HFFc6 (cell line): Measurements from ENCODE around the gene CCNYL1. TPM values are rescaled to one million over a fixed set of nuclear protein-coding genes. Genes with fewer than 3 reads are reported as not detected.
"Not testable (repeated sequence)": the region's sequence is repeated elsewhere in the genome, so short reads cannot be mapped to it uniquely, and the experiment has no call there.

Source experiments
- DNase-seq: peaks from one replicate; pipeline ENCODE4 v3.0.0-alpha.2; 2018
- H3K27ac Mint-ChIP-seq: 2 replicates; pipeline ENCODE4 v1.8.0; 2020; ENCODE audit warnings: mild to moderate bottlenecking, mixed read lengths
- H3K27me3 Mint-ChIP-seq: 2 replicates; pipeline ENCODE4 v1.8.0; 2021; ENCODE audit warnings: mild to moderate bottlenecking, moderate library complexity, mixed read lengths; ENCODE audit not compliant: insufficient read depth
- H3K36me3 Mint-ChIP-seq: 2 replicates; pipeline ENCODE4 v1.8.0; 2021; ENCODE audit warnings: low read depth, mixed read lengths
- H3K4me1 Mint-ChIP-seq: 2 replicates; pipeline ENCODE4 v1.8.0; 2020; ENCODE audit warnings: low read depth, mixed read lengths
- H3K4me3 Mint-ChIP-seq: 2 replicates; pipeline ENCODE4 v1.8.0; 2020; ENCODE audit warnings: mild to moderate bottlenecking, moderate library complexity, mixed read lengths
- H3K9me3 Mint-ChIP-seq: 2 replicates; pipeline ENCODE4 v1.8.0; 2020; ENCODE audit warnings: mild to moderate bottlenecking, mixed read lengths
- CTCF ChIP-seq: fragments of 200-600 bp; sonication (generic); IDR thresholded peaks from 2 replicates; pipeline ENCODE4 v1.5.0; 2021; ENCODE audit warnings: antibody characterized with exemption, mild to moderate bottlenecking
- total RNA-seq, 6 experiments: library from RNA; stranded (reverse); fragmentation: NEBNext Ultra II Directional; extraction: Animal tissue kit (Norgen Biotek cat#: 25700); gene quantifications; 2 replicates in 1 of 6; 3 replicates in 5 of 6; pipeline ENCODE4 v1.2.3, GENCODE V29; 2021

Gene CCNYL1
- total RNA-seq, 6 experiments from 2014 or later = 13.3 to 21.7 (median 17.5) TPM

GRCh38 chr2:207749873-207750272 lies 38.4 kb downstream of the CCNYL1 start:
- no peak overlapping the region for H3K4me3 Mint-ChIP-seq
- no peaks in the 10 kb centered on the region for H3K36me3 Mint-ChIP-seq
- DNase-seq = no peak
- no peak overlapping the region for H3K27ac Mint-ChIP-seq
- no peak for TF ChIP-seq CTCF
- no peaks in the 10 kb centered on the region for H3K9me3 Mint-ChIP-seq
- no peaks in the 10 kb centered on the region for H3K4me1 Mint-ChIP-seq
- no peaks in the 10 kb centered on the region for H3K27me3 Mint-ChIP-seq

GRCh38 chr2:207750345-207750744 lies 38.9 kb downstream of the CCNYL1 start:
- DNase-seq = no peak
- H3K36me3 Mint-ChIP-seq = no peaks in the 10 kb centered on the region
- TF ChIP-seq CTCF = no peak
- H3K27ac Mint-ChIP-seq = no peak overlapping the region
- H3K9me3 Mint-ChIP-seq = no peaks in the 10 kb centered on the region
- H3K4me1 Mint-ChIP-seq = no peaks in the 10 kb centered on the region
- no peak overlapping the region for H3K4me3 Mint-ChIP-seq
- H3K27me3 Mint-ChIP-seq = no peaks in the 10 kb centered on the region

- Mint-ChIP-seq H3K27me3 (no peaks in the 10 kb centered on the region), H3K36me3 (no peaks in the 10 kb centered on the region), H3K4me1 (no peaks in the 10 kb centered on the region), H3K4me3 (no peak overlapping the region), H3K27ac (no peak overlapping the region), H3K9me3 (no peaks in the 10 kb centered on the region)
- no peak for DNase-seq
- TF ChIP-seq CTCF = no peak
These were observed 39.4 kb downstream of the CCNYL1 start for GRCh38 chr2:207750876-207751275.

GRCh38 chr2:207753688-207754087 lies 42.2 kb downstream of the CCNYL1 start:
- not testable (repeated sequence) for DNase-seq, H3K27me3 Mint-ChIP-seq, H3K27ac Mint-ChIP-seq, H3K4me1 Mint-ChIP-seq, H3K9me3 Mint-ChIP-seq, H3K36me3 Mint-ChIP-seq, H3K4me3 Mint-ChIP-seq

- Mint-ChIP-seq H3K4me1 (no peaks in the 10 kb centered on the region), H3K36me3 (no peaks in the 10 kb centered on the region), H3K4me3 (no peak overlapping the region), H3K27ac (no peak overlapping the region), H3K27me3 (no peaks in the 10 kb centered on the region), H3K9me3 (no peaks in the 10 kb centered on the region)
- no peak for TF ChIP-seq CTCF
- DNase-seq = no peak
These were observed 43.3 kb downstream of the CCNYL1 start for GRCh38 chr2:207754498-207755383.

- Mint-ChIP-seq H3K27ac (no peak overlapping the region), H3K36me3 (no peaks in the 10 kb centered on the region), H3K4me1 (peaks cover 5% of the 10 kb centered on the region; the same call in 1 of the 2 replicates), H3K27me3 (no peaks in the 10 kb centered on the region; the same call in 1 of the 2 replicates), H3K9me3 (no peaks in the 10 kb centered on the region), H3K4me3 (no peak overlapping the region)
- TF ChIP-seq CTCF = no peak
- DNase-seq = no peak
These were observed 46.6 kb downstream of the CCNYL1 start for GRCh38 chr2:207758025-207758424.
